Activated CD8-positive, alpha-beta memory T cell treated with anti-CD3 and anti-CD28 coated beads, Interleukin-2, amount 50 U/mL, for 1 hour (primary cell): Measurements from ENCODE around the gene AMOTL2.

Experiments
- DNase-seq: peaks from one replicate; pipeline ENCODE4 v3.0.0-alpha.2; 2020; ENCODE audit errors: extremely low read depth

Gene AMOTL2

GRCh38 chr3:134352031-134352671 lies 22.1 kb downstream of the AMOTL2 start:
- no peak for DNase-seq

GRCh38 chr3:134351427-134351826 lies 22.8 kb downstream of the AMOTL2 start:
- DNase-seq: no peak

- DNase-seq: no peak
Observed at GRCh38 chr3:134350861-134351311, 23.4 kb downstream of the AMOTL2 start.

- no peak for DNase-seq
Observed at GRCh38 chr3:134350266-134350665, 24.0 kb downstream of the AMOTL2 start.

GRCh38 chr3:134348524-134348923 lies 25.7 kb downstream of the AMOTL2 start:
- DNase-seq: no peak

- no peak for DNase-seq
Observed at GRCh38 chr3:134347551-134347950, 26.7 kb downstream of the AMOTL2 start.

- DNase-seq: no peak
Observed at GRCh38 chr3:134346744-134347143, 27.5 kb downstream of the AMOTL2 start.

GRCh38 chr3:134345202-134345601 lies 29.0 kb downstream of the AMOTL2 start:
- no peak for DNase-seq

- DNase-seq: no peak
Observed at GRCh38 chr3:134344560-134344959, 29.7 kb downstream of the AMOTL2 start.

GRCh38 chr3:134342259-134342658 lies 32.0 kb downstream of the AMOTL2 start:
- DNase-seq: no peak

GRCh38 chr3:134341389-134341788 lies 32.9 kb downstream of the AMOTL2 start:
- no peak for DNase-seq

- DNase-seq: no peak
Observed at GRCh38 chr3:134340982-134341365, 33.3 kb downstream of the AMOTL2 start.

GRCh38 chr3:134340362-134340981 lies 33.8 kb downstream of the AMOTL2 start:
- no peak for DNase-seq

GRCh38 chr3:134339913-134340312 lies 34.3 kb downstream of the AMOTL2 start:
- no peak for DNase-seq

GRCh38 chr3:134339331-134339730 lies 34.9 kb downstream of the AMOTL2 start:
- no peak for DNase-seq

GRCh38 chr3:134338516-134339261 lies 35.6 kb downstream of the AMOTL2 start:
- DNase-seq: no peak

- DNase-seq: no peak
Observed at GRCh38 chr3:134338201-134338512, 36.1 kb downstream of the AMOTL2 start.

GRCh38 chr3:134337511-134338200 lies 36.6 kb downstream of the AMOTL2 start:
- DNase-seq: no peak

GRCh38 chr3:134337071-134337482 lies 37.2 kb downstream of the AMOTL2 start:
- no peak for DNase-seq

- no peak for DNase-seq
Observed at GRCh38 chr3:134336587-134336986, 37.7 kb downstream of the AMOTL2 start.

GRCh38 chr3:134334901-134335280 lies 39.4 kb downstream of the AMOTL2 start:
- no peak for DNase-seq

GRCh38 chr3:134334231-134334900 lies 39.9 kb downstream of the AMOTL2 start:
- no peak for DNase-seq
